SK-N-SH treated with all-trans-retinoic acid at 6 μM for 48 hours (cell line): Measurements from ENCODE around the gene TAF1B.

Source experiments
- ATAC-seq: fragments of 200-7000 bp; cut with Tn5 transposase; 3 replicates; pipeline ENCODE4 v1.9.1; 2020; ENCODE audit warnings: mild to moderate bottlenecking, moderate library complexity
- ARNTL ChIP-seq: fragments of 450-650 bp; formaldehyde crosslinking; IDR thresholded peaks from 2 replicates; pipeline ENCODE4 v1.5.0; 2020; ENCODE audit warnings: low read depth, mild to moderate bottlenecking, moderate library complexity, borderline replicate concordance
- BACH2 ChIP-seq: fragments of 250-450 bp; sonication (Bioruptor Pico); IDR thresholded peaks from 2 replicates; pipeline ENCODE4 v1.9.0; 2021; ENCODE audit warnings: mild to moderate bottlenecking, borderline replicate concordance
- CSDC2 ChIP-seq: fragments of 250-450 bp; sonication (Bioruptor Pico); IDR thresholded peaks from 2 replicates; pipeline ENCODE4 v1.5.0; 2020; ENCODE audit warnings: mild to moderate bottlenecking, moderate library complexity
- ESRRG ChIP-seq: fragments of 250-450 bp; sonication (Bioruptor Pico); IDR thresholded peaks from 2 replicates; pipeline ENCODE4 v1.6.1; 2021; ENCODE audit warnings: mild to moderate bottlenecking
- GLIS3 ChIP-seq: fragments of 250-450 bp; sonication (Bioruptor Pico); IDR thresholded peaks from 2 replicates; pipeline ENCODE4 v1.5.0; 2020; ENCODE audit warnings: mild to moderate bottlenecking, moderate library complexity
- ISL1 ChIP-seq: fragments of 250-450 bp; sonication (Bioruptor Pico); IDR thresholded peaks from 2 replicates; pipeline ENCODE4 v2.1.2; 2022; ENCODE audit warnings: mild to moderate bottlenecking, moderate library complexity
- OSR1 ChIP-seq: fragments of 250-450 bp; sonication (Bioruptor Pico); IDR thresholded peaks from 2 replicates; pipeline ENCODE4 v1.8.0; 2022; ENCODE audit warnings: moderate library complexity, mild to moderate bottlenecking, inconsistent platforms
- PPARA ChIP-seq: fragments of 250-450 bp; sonication (Bioruptor Pico); IDR thresholded peaks from 2 replicates; pipeline ENCODE4 v1.5.0; 2020; ENCODE audit warnings: mild to moderate bottlenecking, borderline replicate concordance
- RARB ChIP-seq: fragments of 250-450 bp; sonication (Bioruptor Pico); IDR thresholded peaks from 2 replicates; pipeline ENCODE4 v1.8.0; 2021; ENCODE audit warnings: mild to moderate bottlenecking, moderate library complexity
- SNAI2 ChIP-seq: fragments of 250-450 bp; sonication (Bioruptor Pico); IDR thresholded peaks from 2 replicates; pipeline ENCODE4 v1.5.0; 2020; ENCODE audit warnings: mild to moderate bottlenecking, moderate library complexity
- TCF4 ChIP-seq: fragments of 250-450 bp; sonication (Bioruptor Pico); IDR thresholded peaks from 2 replicates; pipeline ENCODE4 v1.8.0; 2021; ENCODE audit warnings: mild to moderate bottlenecking, moderate library complexity, borderline replicate concordance
- TOX ChIP-seq: fragments of 250-450 bp; sonication (Bioruptor Pico); IDR thresholded peaks from 2 replicates; pipeline ENCODE4 v1.8.0; 2021; ENCODE audit warnings: mild to moderate bottlenecking, moderate library complexity, borderline replicate concordance
- ZC3H10 ChIP-seq: fragments of 250-450 bp; sonication (Bioruptor Pico); IDR thresholded peaks from 2 replicates; pipeline ENCODE4 v1.5.1; 2021; ENCODE audit warnings: mild to moderate bottlenecking, moderate library complexity
- ZFP3 ChIP-seq: fragments of 250-450 bp; sonication (Bioruptor Pico); IDR thresholded peaks from 2 replicates; pipeline ENCODE4 v1.5.0; 2020; ENCODE audit warnings: mild to moderate bottlenecking, moderate library complexity
- ZFP30 ChIP-seq: fragments of 450-650 bp; formaldehyde crosslinking; IDR thresholded peaks from 2 replicates; pipeline ENCODE4 v1.5.0; 2022; ENCODE audit warnings: mild to moderate bottlenecking, moderate library complexity
- ZNF565 ChIP-seq: fragments of 450-650 bp; formaldehyde crosslinking; conservative IDR thresholded peaks from 2 replicates; pipeline ENCODE4 v1.5.0; 2020; ENCODE audit warnings: low read depth, mild to moderate bottlenecking, moderate library complexity
- ZNF70 ChIP-seq: fragments of 450-650 bp; formaldehyde crosslinking; IDR thresholded peaks from 2 replicates; pipeline ENCODE4 v1.5.0; 2020; ENCODE audit warnings: mild to moderate bottlenecking, moderate library complexity
- ZNF8 ChIP-seq: fragments of 450-650 bp; formaldehyde crosslinking; IDR thresholded peaks from 2 replicates; pipeline ENCODE4 v1.5.0; 2020; ENCODE audit warnings: mild to moderate bottlenecking, moderate library complexity
- TF ChIP-seq, protein P1 (sequence below): fragments of 250-450 bp; sonication (Bioruptor Pico); IDR thresholded peaks from 2 replicates; pipeline ENCODE4 v1.5.1; 2021; ENCODE audit warnings: mild to moderate bottlenecking, moderate library complexity
- TF ChIP-seq, protein P2 (sequence below): fragments of 250-450 bp; sonication (Bioruptor Pico); IDR thresholded peaks from 2 replicates; pipeline ENCODE4 v1.8.0; 2020; ENCODE audit warnings: mild to moderate bottlenecking, moderate library complexity, borderline replicate concordance
- TF ChIP-seq, protein P3 (sequence below): fragments of 250-450 bp; sonication (Bioruptor Pico); IDR thresholded peaks from 2 replicates; pipeline ENCODE4 v1.8.0; 2021; ENCODE audit warnings: low read depth, mild to moderate bottlenecking, moderate library complexity, borderline replicate concordance
- TF ChIP-seq, protein P4 (sequence below): fragments of 250-450 bp; sonication (Bioruptor Pico); IDR thresholded peaks from 2 replicates; pipeline ENCODE4 v1.5.0; 2020; ENCODE audit warnings: mild to moderate bottlenecking, moderate library complexity
- TF ChIP-seq, protein P5 (sequence below): fragments of 250-450 bp; sonication (Bioruptor Pico); IDR thresholded peaks from 2 replicates; pipeline ENCODE4 v1.5.1; 2020; ENCODE audit warnings: low read depth, mild to moderate bottlenecking, moderate library complexity

Gene TAF1B

DNA sequence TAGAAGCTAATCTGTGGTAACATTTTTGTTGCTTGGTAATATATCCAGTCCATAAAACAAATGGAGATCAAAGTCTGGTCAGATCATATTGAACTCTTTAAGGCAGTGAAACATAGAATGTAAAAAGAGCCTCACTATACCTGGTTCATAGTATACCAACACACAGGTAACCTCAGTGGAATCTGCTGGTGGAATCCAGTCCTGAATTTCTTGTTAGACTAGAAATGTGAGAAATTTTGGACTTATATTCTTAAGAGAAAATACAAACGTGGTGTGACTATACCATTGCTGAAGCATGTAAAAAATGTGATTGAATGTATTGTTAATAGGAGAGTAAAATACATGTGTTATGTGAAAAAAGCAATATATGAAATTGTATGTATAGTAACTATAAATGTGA, 62.1 kb downstream of the TAF1B start:
- no peak for TF ChIP-seq ZNF565 (CRISPR knock-in tag)
- TF ChIP-seq, protein P1, sequence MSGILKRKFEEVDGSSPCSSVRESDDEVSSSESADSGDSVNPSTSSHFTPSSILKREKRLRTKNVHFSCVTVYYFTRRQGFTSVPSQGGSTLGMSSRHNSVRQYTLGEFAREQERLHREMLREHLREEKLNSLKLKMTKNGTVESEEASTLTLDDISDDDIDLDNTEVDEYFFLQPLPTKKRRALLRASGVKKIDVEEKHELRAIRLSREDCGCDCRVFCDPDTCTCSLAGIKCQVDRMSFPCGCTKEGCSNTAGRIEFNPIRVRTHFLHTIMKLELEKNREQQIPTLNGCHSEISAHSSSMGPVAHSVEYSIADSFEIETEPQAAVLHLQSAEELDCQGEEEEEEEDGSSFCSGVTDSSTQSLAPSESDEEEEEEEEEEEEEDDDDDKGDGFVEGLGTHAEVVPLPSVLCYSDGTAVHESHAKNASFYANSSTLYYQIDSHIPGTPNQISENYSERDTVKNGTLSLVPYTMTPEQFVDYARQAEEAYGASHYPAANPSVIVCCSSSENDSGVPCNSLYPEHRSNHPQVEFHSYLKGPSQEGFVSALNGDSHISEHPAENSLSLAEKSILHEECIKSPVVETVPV, result no peak
- TF ChIP-seq ZC3H10 (CRISPR knock-in tag), result no peak
- TF ChIP-seq ZNF8, result no peak
- no peak for TF ChIP-seq TOX
- no peak for TF ChIP-seq ZNF70
- TF ChIP-seq, protein P2, sequence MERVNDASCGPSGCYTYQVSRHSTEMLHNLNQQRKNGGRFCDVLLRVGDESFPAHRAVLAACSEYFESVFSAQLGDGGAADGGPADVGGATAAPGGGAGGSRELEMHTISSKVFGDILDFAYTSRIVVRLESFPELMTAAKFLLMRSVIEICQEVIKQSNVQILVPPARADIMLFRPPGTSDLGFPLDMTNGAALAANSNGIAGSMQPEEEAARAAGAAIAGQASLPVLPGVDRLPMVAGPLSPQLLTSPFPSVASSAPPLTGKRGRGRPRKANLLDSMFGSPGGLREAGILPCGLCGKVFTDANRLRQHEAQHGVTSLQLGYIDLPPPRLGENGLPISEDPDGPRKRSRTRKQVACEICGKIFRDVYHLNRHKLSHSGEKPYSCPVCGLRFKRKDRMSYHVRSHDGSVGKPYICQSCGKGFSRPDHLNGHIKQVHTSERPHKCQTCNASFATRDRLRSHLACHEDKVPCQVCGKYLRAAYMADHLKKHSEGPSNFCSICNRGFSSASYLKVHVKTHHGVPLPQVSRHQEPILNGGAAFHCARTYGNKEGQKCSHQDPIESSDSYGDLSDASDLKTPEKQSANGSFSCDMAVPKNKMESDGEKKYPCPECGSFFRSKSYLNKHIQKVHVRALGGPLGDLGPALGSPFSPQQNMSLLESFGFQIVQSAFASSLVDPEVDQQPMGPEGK (CRISPR knock-in tag), result no peak
- no peak for TF ChIP-seq ZFP30 (CRISPR knock-in tag)
- TF ChIP-seq BACH2 (CRISPR knock-in tag), result no peak
- TF ChIP-seq TCF4 (CRISPR knock-in tag), result no peak
- no peak for TF ChIP-seq OSR1 (CRISPR knock-in tag)
- TF ChIP-seq CSDC2 (CRISPR knock-in tag), result no peak
- TF ChIP-seq ESRRG (CRISPR knock-in tag), result no peak
- TF ChIP-seq, protein P3, sequence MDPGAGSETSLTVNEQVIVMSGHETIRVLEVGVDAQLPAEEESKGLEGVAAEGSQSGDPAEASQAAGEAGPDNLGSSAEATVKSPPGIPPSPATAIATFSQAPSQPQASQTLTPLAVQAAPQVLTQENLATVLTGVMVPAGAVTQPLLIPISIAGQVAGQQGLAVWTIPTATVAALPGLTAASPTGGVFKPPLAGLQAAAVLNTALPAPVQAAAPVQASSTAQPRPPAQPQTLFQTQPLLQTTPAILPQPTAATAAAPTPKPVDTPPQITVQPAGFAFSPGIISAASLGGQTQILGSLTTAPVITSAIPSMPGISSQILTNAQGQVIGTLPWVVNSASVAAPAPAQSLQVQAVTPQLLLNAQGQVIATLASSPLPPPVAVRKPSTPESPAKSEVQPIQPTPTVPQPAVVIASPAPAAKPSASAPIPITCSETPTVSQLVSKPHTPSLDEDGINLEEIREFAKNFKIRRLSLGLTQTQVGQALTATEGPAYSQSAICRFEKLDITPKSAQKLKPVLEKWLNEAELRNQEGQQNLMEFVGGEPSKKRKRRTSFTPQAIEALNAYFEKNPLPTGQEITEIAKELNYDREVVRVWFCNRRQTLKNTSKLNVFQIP (CRISPR knock-in tag), result no peak
- no peak for TF ChIP-seq GLIS3
- no peak for TF ChIP-seq ISL1 (CRISPR knock-in tag)
- no peak for ATAC-seq

DNA sequence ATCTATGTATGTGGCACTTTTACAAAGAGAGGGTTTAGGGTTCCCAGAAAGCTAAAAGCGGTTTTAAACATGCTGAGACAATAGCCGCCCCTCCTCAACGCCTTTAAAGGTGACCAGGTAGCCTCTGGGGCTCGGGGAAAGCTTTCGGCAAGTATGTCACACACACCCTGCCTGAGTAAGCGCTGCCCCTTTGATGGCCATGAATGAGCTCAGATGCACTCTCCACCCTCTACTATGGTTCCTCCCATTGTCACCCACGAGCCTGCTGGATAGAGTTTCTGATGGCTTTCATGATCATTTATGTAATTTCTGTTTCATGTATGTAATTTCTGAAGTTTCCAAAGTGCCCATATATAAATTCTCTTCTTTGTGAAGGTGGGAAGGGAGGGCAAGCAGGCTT, 64.1 kb downstream of the TAF1B start:
- ATAC-seq, result no peak
- no peak for TF ChIP-seq SNAI2 (CRISPR knock-in tag)
- TF ChIP-seq ZFP3, result no peak
- TF ChIP-seq RARB (CRISPR knock-in tag), result no peak
- no peak for TF ChIP-seq PPARA (CRISPR knock-in tag)
- TF ChIP-seq, protein P1, result no peak
- TF ChIP-seq, protein P2 (CRISPR knock-in tag), result no peak
- TF ChIP-seq ARNTL (CRISPR knock-in tag), result no peak
- TF ChIP-seq ZNF565 (CRISPR knock-in tag), result no peak
- no peak for TF ChIP-seq GLIS3
- TF ChIP-seq ESRRG (CRISPR knock-in tag), result no peak
- TF ChIP-seq, protein P4, sequence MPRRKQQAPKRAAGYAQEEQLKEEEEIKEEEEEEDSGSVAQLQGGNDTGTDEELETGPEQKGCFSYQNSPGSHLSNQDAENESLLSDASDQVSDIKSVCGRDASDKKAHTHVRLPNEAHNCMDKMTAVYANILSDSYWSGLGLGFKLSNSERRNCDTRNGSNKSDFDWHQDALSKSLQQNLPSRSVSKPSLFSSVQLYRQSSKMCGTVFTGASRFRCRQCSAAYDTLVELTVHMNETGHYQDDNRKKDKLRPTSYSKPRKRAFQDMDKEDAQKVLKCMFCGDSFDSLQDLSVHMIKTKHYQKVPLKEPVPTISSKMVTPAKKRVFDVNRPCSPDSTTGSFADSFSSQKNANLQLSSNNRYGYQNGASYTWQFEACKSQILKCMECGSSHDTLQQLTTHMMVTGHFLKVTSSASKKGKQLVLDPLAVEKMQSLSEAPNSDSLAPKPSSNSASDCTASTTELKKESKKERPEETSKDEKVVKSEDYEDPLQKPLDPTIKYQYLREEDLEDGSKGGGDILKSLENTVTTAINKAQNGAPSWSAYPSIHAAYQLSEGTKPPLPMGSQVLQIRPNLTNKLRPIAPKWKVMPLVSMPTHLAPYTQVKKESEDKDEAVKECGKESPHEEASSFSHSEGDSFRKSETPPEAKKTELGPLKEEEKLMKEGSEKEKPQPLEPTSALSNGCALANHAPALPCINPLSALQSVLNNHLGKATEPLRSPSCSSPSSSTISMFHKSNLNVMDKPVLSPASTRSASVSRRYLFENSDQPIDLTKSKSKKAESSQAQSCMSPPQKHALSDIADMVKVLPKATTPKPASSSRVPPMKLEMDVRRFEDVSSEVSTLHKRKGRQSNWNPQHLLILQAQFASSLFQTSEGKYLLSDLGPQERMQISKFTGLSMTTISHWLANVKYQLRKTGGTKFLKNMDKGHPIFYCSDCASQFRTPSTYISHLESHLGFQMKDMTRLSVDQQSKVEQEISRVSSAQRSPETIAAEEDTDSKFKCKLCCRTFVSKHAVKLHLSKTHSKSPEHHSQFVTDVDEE (CRISPR knock-in tag), result no peak
- TF ChIP-seq TCF4 (CRISPR knock-in tag), result no peak
- TF ChIP-seq BACH2 (CRISPR knock-in tag), result no peak
- TF ChIP-seq, protein P3 (CRISPR knock-in tag), result no peak
- TF ChIP-seq ISL1 (CRISPR knock-in tag), result no peak
- TF ChIP-seq TOX, result no peak
- TF ChIP-seq ZNF8, result no peak
- TF ChIP-seq, protein P5, sequence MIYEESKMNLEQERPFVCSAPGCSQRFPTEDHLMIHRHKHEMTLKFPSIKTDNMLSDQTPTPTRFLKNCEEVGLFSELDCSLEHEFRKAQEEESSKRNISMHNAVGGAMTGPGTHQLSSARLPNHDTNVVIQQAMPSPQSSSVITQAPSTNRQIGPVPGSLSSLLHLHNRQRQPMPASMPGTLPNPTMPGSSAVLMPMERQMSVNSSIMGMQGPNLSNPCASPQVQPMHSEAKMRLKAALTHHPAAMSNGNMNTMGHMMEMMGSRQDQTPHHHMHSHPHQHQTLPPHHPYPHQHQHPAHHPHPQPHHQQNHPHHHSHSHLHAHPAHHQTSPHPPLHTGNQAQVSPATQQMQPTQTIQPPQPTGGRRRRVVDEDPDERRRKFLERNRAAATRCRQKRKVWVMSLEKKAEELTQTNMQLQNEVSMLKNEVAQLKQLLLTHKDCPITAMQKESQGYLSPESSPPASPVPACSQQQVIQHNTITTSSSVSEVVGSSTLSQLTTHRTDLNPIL (CRISPR knock-in tag), result no peak
- no peak for TF ChIP-seq ZNF70
- TF ChIP-seq, all 23 proteins: peak for 0
